ENCODE measurements around the gene PTP4A2.

DNA sequence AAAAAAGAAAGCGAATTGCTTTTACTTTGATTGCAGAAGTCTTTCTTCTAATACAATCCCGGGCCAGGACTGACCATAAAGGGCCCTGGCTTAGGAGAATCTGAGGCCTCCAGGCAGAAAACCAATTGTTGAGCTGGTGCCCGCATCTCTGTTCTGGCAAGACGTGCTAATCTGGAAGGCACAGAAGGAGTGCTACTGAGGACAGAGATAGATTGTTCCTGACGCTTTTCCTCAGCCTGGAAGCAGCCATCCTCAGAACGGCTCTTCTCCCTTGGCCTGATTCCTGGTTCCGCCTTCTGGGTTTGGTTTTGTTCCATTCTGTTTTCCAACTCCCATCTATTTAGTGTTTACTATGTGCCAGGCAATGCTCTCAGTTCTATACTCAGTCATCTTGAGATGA, 77.6 kb downstream of the PTP4A2 start:
- TF ChIP-seq POLR2AphosphoS5 (IDR thresholded peaks at IDR 0.05) (no peak), CTCF (IDR thresholded peaks at IDR 0.05) (no peak)

All from breast epithelium (tissue), 3 donors.